HT1080 (cell line): ENCODE results near the gene STH. TPM values are rescaled to one million over a fixed set of nuclear protein-coding genes. Genes with fewer than 3 reads are reported as not detected.

Source experiments
- DNase-seq: peaks from one replicate; pipeline ENCODE4 v3.0.0-alpha.2; 2015; ENCODE audit warnings: low read depth
- total RNA-seq: library from RNA; depleted of rRNA; stranded (reverse); fragments of >200 nt; shearing (Covaris generic); gene quantifications from 2 replicates; pipeline ENCODE4 v1.2.3, GENCODE V29; 2014; rRNA removed

STH gene
- total RNA-seq, 1 experiment from 2014 or later, result not detected

GRCh38 chr17:46043606-46044005, 44.6 kb downstream of the STH start:
- DNase-seq, result no peak

- peak; percentile 84 for DNase-seq
Observed at GRCh38 chr17:46044286-46044928, 45.4 kb downstream of the STH start.

GRCh38 chr17:46044989-46045388, 45.9 kb downstream of the STH start:
- DNase-seq, result no peak

- DNase-seq, result peak; percentile 20
Observed at GRCh38 chr17:46045639-46046038, 46.6 kb downstream of the STH start.

- DNase-seq, result no peak
Observed at GRCh38 chr17:46046957-46047356, 47.9 kb downstream of the STH start.

- no peak for DNase-seq
Observed at GRCh38 chr17:46047398-46047797, 48.3 kb downstream of the STH start.

GRCh38 chr17:46047856-46048255, 48.8 kb downstream of the STH start:
- no peak for DNase-seq

Other genes with a start within 250 kb of the STH start
- not detected in 2 replicates for gene CRHR1, start 214.9 kb upstream of the STH start, total RNA-seq
- not detected in 2 replicates for gene SPPL2C, start 154.4 kb upstream of the STH start, total RNA-seq
- gene MAPT, start 104.7 kb upstream of the STH start, total RNA-seq, result 0.10 and 0.18 TPM in 2 replicates
- 22.7 and 27.5 TPM in 2 replicates for gene KANSL1, start 194.2 kb downstream of the STH start, total RNA-seq